Measurements from ENCODE around the gene MARCHF7.

The MARCHF7 gene

GRCh38 chr2:159753797-159754196 lies 41.5 kb downstream of the MARCHF7 start:
- Mint-ChIP-seq H3K9me3 (no peaks in the 10 kb centered on the region), H3K27ac (no peak overlapping the region), H3K4me3 (no peak overlapping the region), H3K4me1 (no peaks in the 10 kb centered on the region), H3K27me3 (ENCODE audit: low read depth, poor library complexity) (no peaks in the 10 kb centered on the region), H3K36me3 (ENCODE audit: low read depth) (peaks cover 27% of the 10 kb centered on the region)
- TF ChIP-seq, protein P1, sequence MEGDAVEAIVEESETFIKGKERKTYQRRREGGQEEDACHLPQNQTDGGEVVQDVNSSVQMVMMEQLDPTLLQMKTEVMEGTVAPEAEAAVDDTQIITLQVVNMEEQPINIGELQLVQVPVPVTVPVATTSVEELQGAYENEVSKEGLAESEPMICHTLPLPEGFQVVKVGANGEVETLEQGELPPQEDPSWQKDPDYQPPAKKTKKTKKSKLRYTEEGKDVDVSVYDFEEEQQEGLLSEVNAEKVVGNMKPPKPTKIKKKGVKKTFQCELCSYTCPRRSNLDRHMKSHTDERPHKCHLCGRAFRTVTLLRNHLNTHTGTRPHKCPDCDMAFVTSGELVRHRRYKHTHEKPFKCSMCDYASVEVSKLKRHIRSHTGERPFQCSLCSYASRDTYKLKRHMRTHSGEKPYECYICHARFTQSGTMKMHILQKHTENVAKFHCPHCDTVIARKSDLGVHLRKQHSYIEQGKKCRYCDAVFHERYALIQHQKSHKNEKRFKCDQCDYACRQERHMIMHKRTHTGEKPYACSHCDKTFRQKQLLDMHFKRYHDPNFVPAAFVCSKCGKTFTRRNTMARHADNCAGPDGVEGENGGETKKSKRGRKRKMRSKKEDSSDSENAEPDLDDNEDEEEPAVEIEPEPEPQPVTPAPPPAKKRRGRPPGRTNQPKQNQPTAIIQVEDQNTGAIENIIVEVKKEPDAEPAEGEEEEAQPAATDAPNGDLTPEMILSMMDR (IDR thresholded peaks at IDR 0.05) = no peak
- DNase-seq = no peak

- Mint-ChIP-seq H3K9me3 (no peaks in the 10 kb centered on the region), H3K36me3 (ENCODE audit: low read depth) (peaks cover 24% of the 10 kb centered on the region), H3K27me3 (ENCODE audit: low read depth, poor library complexity) (no peaks in the 10 kb centered on the region), H3K27ac (no peak overlapping the region), H3K4me1 (no peaks in the 10 kb centered on the region), H3K4me3 (no peak overlapping the region)
- TF ChIP-seq, protein P1 (IDR thresholded peaks at IDR 0.05) = no peak
- no peak for DNase-seq
Observed at GRCh38 chr2:159755014-159755413, 42.7 kb downstream of the MARCHF7 start.

DNA sequence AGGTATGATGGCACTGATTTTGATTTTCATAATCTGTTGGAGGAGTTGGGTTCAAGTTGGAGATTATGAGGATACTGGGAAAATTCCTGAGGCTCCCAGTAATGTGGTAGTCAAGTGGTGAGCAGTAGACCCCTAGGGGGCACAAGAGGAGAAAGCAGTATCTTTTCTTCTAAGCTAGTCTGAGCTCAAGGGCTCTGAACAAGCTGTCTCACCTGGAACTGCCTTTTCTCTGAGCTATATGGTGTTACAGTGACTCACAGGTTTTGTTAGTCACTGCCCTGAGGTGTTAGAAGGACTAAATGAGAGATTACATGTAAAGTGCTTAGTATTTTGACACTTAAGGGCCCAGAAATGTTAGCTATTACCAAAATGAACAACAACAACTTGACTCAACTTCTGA lies 43.5 kb downstream of the MARCHF7 start:
- Mint-ChIP-seq H3K4me3 (no peak overlapping the region), H3K27me3 (ENCODE audit: low read depth, poor library complexity) (no peaks in the 10 kb centered on the region), H3K4me1 (no peaks in the 10 kb centered on the region), H3K9me3 (no peaks in the 10 kb centered on the region), H3K27ac (no peak overlapping the region), H3K36me3 (ENCODE audit: low read depth) (peaks cover 32% of the 10 kb centered on the region)
- TF ChIP-seq, protein P1 (IDR thresholded peaks at IDR 0.05) = no peak
- no peak for DNase-seq

DNA sequence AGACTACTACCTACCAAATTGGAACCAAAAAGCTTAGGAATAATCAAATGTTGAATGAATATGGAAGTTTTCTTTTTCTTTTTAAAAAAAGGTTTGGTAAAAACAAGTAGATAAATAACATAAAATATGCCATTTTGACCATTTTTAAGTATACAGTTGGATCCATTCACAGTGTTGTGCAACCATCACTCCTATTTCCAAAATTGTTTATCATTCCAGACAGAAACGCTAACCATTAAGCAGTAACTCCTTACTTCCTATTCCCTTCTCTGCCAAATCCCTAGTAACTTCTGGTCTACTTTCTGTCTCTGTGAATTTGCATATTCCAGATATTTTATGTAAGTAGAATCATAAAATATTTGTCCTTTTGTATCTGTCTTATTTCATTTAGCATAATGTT lies 45.9 kb downstream of the MARCHF7 start:
- Mint-ChIP-seq H3K36me3 (ENCODE audit: low read depth) (peaks cover 48% of the 10 kb centered on the region), H3K27ac (no peak overlapping the region)

GRCh38 chr2:159758686-159759085 lies 46.4 kb downstream of the MARCHF7 start:
- TF ChIP-seq, protein P1 (IDR thresholded peaks at IDR 0.05) = no peak
- Mint-ChIP-seq H3K36me3 (ENCODE audit: low read depth) (peaks cover 52% of the 10 kb centered on the region), H3K4me3 (no peak overlapping the region), H3K4me1 (no peaks in the 10 kb centered on the region), H3K27me3 (ENCODE audit: low read depth, poor library complexity) (peaks cover 4% of the 10 kb centered on the region), H3K9me3 (no peaks in the 10 kb centered on the region), H3K27ac (no peak overlapping the region)
- DNase-seq = no peak

More for the DNA sequence above, 45.9 kb downstream of the MARCHF7 start:
- DNase-seq = no peak
- peaks cover 4% of the 10 kb centered on the region for H3K27me3 Mint-ChIP-seq (ENCODE audit: low read depth, poor library complexity)
- no peak overlapping the region for H3K4me3 Mint-ChIP-seq
- TF ChIP-seq, protein P1 (IDR thresholded peaks at IDR 0.05) = no peak
- no peaks in the 10 kb centered on the region for H3K4me1 Mint-ChIP-seq
- no peaks in the 10 kb centered on the region for H3K9me3 Mint-ChIP-seq

- TF ChIP-seq, protein P1 (IDR thresholded peaks at IDR 0.05) = no peak
- no peaks in the 10 kb centered on the region for H3K9me3 Mint-ChIP-seq
- H3K27ac Mint-ChIP-seq = no peak overlapping the region
- no peak overlapping the region for H3K4me3 Mint-ChIP-seq
- peaks cover 4% of the 10 kb centered on the region for H3K27me3 Mint-ChIP-seq (ENCODE audit: low read depth, poor library complexity)
- H3K4me1 Mint-ChIP-seq = no peaks in the 10 kb centered on the region
- H3K36me3 Mint-ChIP-seq (ENCODE audit: low read depth) = peaks cover 60% of the 10 kb centered on the region
- DNase-seq = no peak
Observed at GRCh38 chr2:159759577-159759976, 47.3 kb downstream of the MARCHF7 start.
